ENCODE results near the gene EPAS1. TPM values are rescaled to one million over a fixed set of nuclear protein-coding genes. Genes with fewer than 3 reads are reported as not detected.

EPAS1 gene
- total and polyA plus RNA-seq, 3 donors from 2014 or later: 93.9 to 158 (median 142) TPM

- no peak overlapping the region for H3K4me3 ChIP-seq
- intact Hi-C loops (cut with DNase I; ENCODE audit: low total_unique reads): no loop called here
- no peak for DNase-seq
- H3K4me1 ChIP-seq: peaks cover 12% of the 10 kb centered on the region
- no peaks in the 10 kb centered on the region for H3K36me3 ChIP-seq (ENCODE audit: low read depth, missing control alignments)
- no peak overlapping the region for H3K27ac ChIP-seq
- no peaks in the 10 kb centered on the region for H3K27me3 ChIP-seq
- WGBS, 2 donors: 60 to 72% methylated on average over 1 of the region's 1 CpG
- H3K9me3 ChIP-seq: no peaks in the 10 kb centered on the region
- TF ChIP-seq CTCF (IDR thresholded peaks at IDR 0.05): no peak
- TF ChIP-seq POLR2A (IDR thresholded peaks at IDR 0.05): no peak
Observed at GRCh38 chr2:46263347-46263746, 33.9 kb upstream of the EPAS1 start.

- no peak overlapping the region for H3K27ac ChIP-seq
- peaks cover 8% of the 10 kb centered on the region for H3K4me1 ChIP-seq
- no peak overlapping the region for H3K4me3 ChIP-seq
- intact Hi-C loops (cut with DNase I; ENCODE audit: low total_unique reads): no loop called here
- H3K36me3 ChIP-seq (ENCODE audit: low read depth, missing control alignments): no peaks in the 10 kb centered on the region
- no peaks in the 10 kb centered on the region for H3K9me3 ChIP-seq
- no peaks in the 10 kb centered on the region for H3K27me3 ChIP-seq
- DNase-seq: no peak
- WGBS, 2 donors: 81 to 86% methylated on average over 2 of the region's 2 CpGs
- TF ChIP-seq CTCF (IDR thresholded peaks at IDR 0.05): no peak
- TF ChIP-seq POLR2A (IDR thresholded peaks at IDR 0.05): no peak
Observed at GRCh38 chr2:46264447-46264846, 32.8 kb upstream of the EPAS1 start.

- WGBS, 2 donors: 87 to 93% methylated on average over 5 of the region's 5 CpGs
- Histone ChIP-seq H3K9me3 (no peaks in the 10 kb centered on the region), H3K27me3 (no peaks in the 10 kb centered on the region), H3K4me1 (peaks cover 8% of the 10 kb centered on the region), H3K36me3 (ENCODE audit: low read depth, missing control alignments) (no peaks in the 10 kb centered on the region), H3K4me3 (no peak overlapping the region), H3K27ac (no peak overlapping the region)
- no peak for DNase-seq
- TF ChIP-seq POLR2A (IDR thresholded peaks at IDR 0.05) (no peak), CTCF (IDR thresholded peaks at IDR 0.05) (no peak)
- intact Hi-C loops (cut with DNase I; ENCODE audit: low total_unique reads): no loop called here
Observed at GRCh38 chr2:46266134-46266533, 31.1 kb upstream of the EPAS1 start.

- TF ChIP-seq POLR2A (IDR thresholded peaks at IDR 0.05) (no peak), CTCF (IDR thresholded peaks at IDR 0.05) (no peak)
- Histone ChIP-seq H3K9me3 (no peaks in the 10 kb centered on the region), H3K36me3 (ENCODE audit: low read depth, missing control alignments) (no peaks in the 10 kb centered on the region), H3K4me3 (no peak overlapping the region), H3K27ac (no peak overlapping the region), H3K27me3 (no peaks in the 10 kb centered on the region), H3K4me1 (peaks cover 8% of the 10 kb centered on the region)
- WGBS, 2 donors: 27 to 30% methylated on average over 1 of the region's 1 CpG
- intact Hi-C loops (cut with DNase I; ENCODE audit: low total_unique reads): no loop called here
- DNase-seq: no peak
Observed at GRCh38 chr2:46267616-46268015, 29.6 kb upstream of the EPAS1 start.

- Histone ChIP-seq H3K36me3 (ENCODE audit: low read depth, missing control alignments) (no peaks in the 10 kb centered on the region), H3K27ac (no peak overlapping the region), H3K9me3 (no peaks in the 10 kb centered on the region), H3K4me3 (no peak overlapping the region), H3K27me3 (no peaks in the 10 kb centered on the region), H3K4me1 (peaks cover 8% of the 10 kb centered on the region)
- WGBS, 2 donors: 40 to 45% methylated on average over 2 of the region's 2 CpGs
- DNase-seq: no peak
- no peak for TF ChIP-seq POLR2A (IDR thresholded peaks at IDR 0.05)
- TF ChIP-seq CTCF (IDR thresholded peaks at IDR 0.05): no peak
- intact Hi-C loops (cut with DNase I; ENCODE audit: low total_unique reads): no loop called here
Observed at GRCh38 chr2:46268196-46268595, 29.0 kb upstream of the EPAS1 start.

Measured in testis (tissue), 3 donors.